ENCODE data around the gene MUC6.

GRCh38 chr11:1020211-1020905, 16.2 kb downstream of the MUC6 start:
- no peak for TF ChIP-seq TSHZ2 (CRISPR knock-in tag; IDR thresholded peaks at IDR 0.05)
- no peak for TF ChIP-seq PATZ1 (CRISPR knock-in tag; IDR thresholded peaks at IDR 0.05; ENCODE audit: borderline replicate concordance)
- TF ChIP-seq RARB (CRISPR knock-in tag; IDR thresholded peaks at IDR 0.05): no peak
- TF ChIP-seq GLIS3 (CRISPR knock-in tag; IDR thresholded peaks at IDR 0.05): no peak
- TF ChIP-seq ZFP3 (CRISPR knock-in tag; IDR thresholded peaks at IDR 0.05): no peak
- TF ChIP-seq ZNF8 (CRISPR knock-in tag; IDR thresholded peaks at IDR 0.05): no peak
- TF ChIP-seq ZFP30 (CRISPR knock-in tag; IDR thresholded peaks at IDR 0.05): no peak
- TF ChIP-seq ZC3H10 (CRISPR knock-in tag; IDR thresholded peaks at IDR 0.05): no peak
- TF ChIP-seq CSDC2 (CRISPR knock-in tag; IDR thresholded peaks at IDR 0.05): no peak
- TF ChIP-seq ESRRG (CRISPR knock-in tag; IDR thresholded peaks at IDR 0.05): no peak
- no peak for TF ChIP-seq ISL1 (CRISPR knock-in tag; IDR thresholded peaks at IDR 0.05)

Data from SK-N-SH treated with all-trans-retinoic acid at 6 μM for 48 hours (cell line).